ENCODE results near the gene ELP6. TPM values are rescaled to one million over a fixed set of nuclear protein-coding genes. Genes with fewer than 3 reads are reported as not detected.

The ELP6 gene
- total RNA-seq, 1 donor from 2014 or later, result 49.5 TPM

DNA sequence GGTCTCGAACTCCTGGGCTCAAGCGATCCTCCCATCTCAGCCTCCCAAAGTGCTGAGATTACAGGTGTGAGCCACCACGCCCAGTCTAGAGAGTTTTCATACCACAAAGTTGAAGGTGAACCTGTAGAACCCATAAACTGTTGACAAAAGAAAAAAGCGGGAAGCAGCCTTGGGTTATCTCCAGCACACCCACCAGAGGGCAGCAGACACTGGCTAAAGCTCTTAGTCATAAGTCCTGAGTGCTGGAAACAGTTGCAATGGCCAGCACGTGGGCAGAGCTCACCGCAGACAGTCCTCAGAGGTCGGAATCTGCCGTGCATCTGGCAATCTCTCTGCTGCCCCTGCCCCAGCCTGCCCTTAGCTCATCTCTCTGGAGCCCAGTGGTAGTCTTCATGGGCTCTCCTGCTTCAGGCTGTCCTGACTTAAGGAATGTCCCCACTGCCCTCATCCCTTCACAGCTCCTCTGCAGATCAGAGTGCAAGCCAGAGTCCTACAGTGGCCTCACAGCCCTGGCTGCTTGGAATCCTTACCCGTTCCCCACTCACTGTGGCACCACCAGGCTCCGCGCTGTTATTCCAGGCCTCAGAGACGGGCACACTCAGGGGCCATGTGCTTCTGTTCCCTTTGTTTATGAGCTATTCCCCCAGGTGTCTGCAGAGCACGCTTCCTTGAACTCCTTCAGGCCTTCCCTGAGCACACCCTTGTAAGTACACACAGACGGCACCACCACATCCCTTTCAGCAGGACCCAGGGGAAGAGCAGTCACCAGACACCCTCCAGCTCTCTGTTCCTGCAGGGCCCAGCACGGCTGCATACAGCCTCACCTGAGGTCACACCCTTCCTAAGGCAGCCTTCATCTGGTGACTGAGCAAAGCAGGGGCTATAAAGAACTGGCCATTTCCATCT, 8.8 kb upstream of the ELP6 start:
- TF ChIP-seq, protein P1, sequence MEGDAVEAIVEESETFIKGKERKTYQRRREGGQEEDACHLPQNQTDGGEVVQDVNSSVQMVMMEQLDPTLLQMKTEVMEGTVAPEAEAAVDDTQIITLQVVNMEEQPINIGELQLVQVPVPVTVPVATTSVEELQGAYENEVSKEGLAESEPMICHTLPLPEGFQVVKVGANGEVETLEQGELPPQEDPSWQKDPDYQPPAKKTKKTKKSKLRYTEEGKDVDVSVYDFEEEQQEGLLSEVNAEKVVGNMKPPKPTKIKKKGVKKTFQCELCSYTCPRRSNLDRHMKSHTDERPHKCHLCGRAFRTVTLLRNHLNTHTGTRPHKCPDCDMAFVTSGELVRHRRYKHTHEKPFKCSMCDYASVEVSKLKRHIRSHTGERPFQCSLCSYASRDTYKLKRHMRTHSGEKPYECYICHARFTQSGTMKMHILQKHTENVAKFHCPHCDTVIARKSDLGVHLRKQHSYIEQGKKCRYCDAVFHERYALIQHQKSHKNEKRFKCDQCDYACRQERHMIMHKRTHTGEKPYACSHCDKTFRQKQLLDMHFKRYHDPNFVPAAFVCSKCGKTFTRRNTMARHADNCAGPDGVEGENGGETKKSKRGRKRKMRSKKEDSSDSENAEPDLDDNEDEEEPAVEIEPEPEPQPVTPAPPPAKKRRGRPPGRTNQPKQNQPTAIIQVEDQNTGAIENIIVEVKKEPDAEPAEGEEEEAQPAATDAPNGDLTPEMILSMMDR (IDR thresholded peaks at IDR 0.05; ENCODE audit: unreplicated experiment), result peak; percentile 83
- H3K4me1 Mint-ChIP-seq (ENCODE audit: unreplicated experiment), result no peaks in the 10 kb centered on the region

DNA sequence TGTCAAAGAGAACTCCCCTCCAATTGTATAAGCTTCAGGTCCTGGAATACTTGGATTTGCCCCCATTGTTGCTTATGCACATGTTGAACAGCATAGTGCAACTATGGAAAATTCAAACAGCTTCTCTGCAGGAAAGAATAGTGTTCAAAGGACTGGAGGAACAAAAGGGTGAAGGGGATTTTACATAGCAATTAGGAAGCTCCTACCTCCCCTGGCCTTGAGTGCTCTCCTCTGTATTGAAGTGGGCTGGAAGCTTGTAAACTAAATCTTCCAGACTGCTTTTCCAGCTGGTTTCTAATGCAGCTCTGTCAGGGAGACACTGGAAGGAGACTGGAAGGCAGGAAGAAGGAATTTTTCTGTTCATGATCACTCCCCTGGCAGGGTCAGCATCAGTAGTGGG, 7.2 kb upstream of the ELP6 start:
- H3K27ac Mint-ChIP-seq (ENCODE audit: unreplicated experiment), result no peak overlapping the region
- H3K4me3 Mint-ChIP-seq (ENCODE audit: unreplicated experiment), result no peak overlapping the region
- DNase-seq (ENCODE audit: low spot score), result no peak
- no peaks in the 10 kb centered on the region for H3K9me3 Mint-ChIP-seq (ENCODE audit: unreplicated experiment)
- no peaks in the 10 kb centered on the region for H3K4me1 Mint-ChIP-seq (ENCODE audit: unreplicated experiment)
- H3K27me3 Mint-ChIP-seq (ENCODE audit: unreplicated experiment), result peaks cover 1% of the 10 kb centered on the region
- TF ChIP-seq, protein P1 (IDR thresholded peaks at IDR 0.05; ENCODE audit: unreplicated experiment), result no peak
- no peaks in the 10 kb centered on the region for H3K36me3 Mint-ChIP-seq (ENCODE audit: low read depth, unreplicated experiment)

More for the DNA sequence above, 8.8 kb upstream of the ELP6 start:
- H3K36me3 Mint-ChIP-seq (ENCODE audit: low read depth, unreplicated experiment), result no peaks in the 10 kb centered on the region
- DNase-seq (ENCODE audit: low spot score), result peak; percentile 75
- no peak overlapping the region for H3K27ac Mint-ChIP-seq (ENCODE audit: unreplicated experiment)
- H3K4me3 Mint-ChIP-seq (ENCODE audit: unreplicated experiment), result no peak overlapping the region
- H3K9me3 Mint-ChIP-seq (ENCODE audit: unreplicated experiment), result no peaks in the 10 kb centered on the region
- H3K27me3 Mint-ChIP-seq (ENCODE audit: unreplicated experiment), result no peaks in the 10 kb centered on the region

DNA sequence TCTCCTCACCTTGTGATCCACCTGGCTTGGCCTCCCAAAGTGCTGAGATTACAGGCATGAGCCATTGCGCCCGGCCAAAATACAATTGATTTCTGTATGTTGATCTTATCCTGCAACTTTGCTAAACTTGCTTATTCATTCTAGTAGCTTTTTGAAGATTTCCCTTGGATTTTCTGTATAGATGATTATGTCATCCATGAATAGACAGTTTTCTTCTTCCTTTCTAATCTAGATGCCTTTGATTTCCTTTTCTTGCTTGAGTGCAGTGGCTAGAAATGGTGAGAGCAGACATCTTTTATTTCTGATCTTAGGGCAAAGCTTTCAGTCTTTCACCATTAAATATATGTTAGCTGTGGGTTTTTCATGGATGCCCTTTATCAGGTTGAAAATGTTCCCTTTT, 4.4 kb upstream of the ELP6 start:
- Mint-ChIP-seq H3K9me3 (ENCODE audit: unreplicated experiment) (no peaks in the 10 kb centered on the region), H3K36me3 (ENCODE audit: low read depth, unreplicated experiment) (peaks cover 4% of the 10 kb centered on the region), H3K4me3 (ENCODE audit: unreplicated experiment) (no peak overlapping the region), H3K4me1 (ENCODE audit: unreplicated experiment) (peaks cover 2% of the 10 kb centered on the region), H3K27me3 (ENCODE audit: unreplicated experiment) (peaks cover 3% of the 10 kb centered on the region), H3K27ac (ENCODE audit: unreplicated experiment) (no peak overlapping the region)
- TF ChIP-seq, protein P1 (IDR thresholded peaks at IDR 0.05; ENCODE audit: unreplicated experiment), result no peak
- no peak for DNase-seq (ENCODE audit: low spot score)

DNA sequence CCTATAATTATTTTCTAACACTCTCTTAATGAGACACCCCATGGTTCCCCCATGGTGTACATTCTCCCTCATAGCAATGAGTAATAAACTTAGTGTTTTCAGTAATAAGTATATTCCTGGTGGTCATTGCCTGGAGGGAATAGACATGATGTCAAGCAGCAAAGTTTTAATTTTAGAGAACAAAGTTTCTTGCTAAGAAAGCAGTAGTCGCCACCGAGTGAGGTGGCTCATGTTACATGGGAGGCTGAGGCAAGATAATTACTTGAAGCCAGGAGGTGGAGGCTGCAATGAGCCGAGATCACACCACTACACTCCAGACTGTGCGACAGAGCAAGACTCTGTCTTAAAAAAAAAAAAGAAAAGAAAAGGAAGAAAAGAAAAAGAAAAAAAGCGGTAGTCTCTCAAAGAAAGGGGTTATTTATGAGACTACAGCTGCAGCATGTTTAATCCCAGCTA, 2.4 kb upstream of the ELP6 start:
- Mint-ChIP-seq H3K36me3 (ENCODE audit: low read depth, unreplicated experiment) (peaks cover 8% of the 10 kb centered on the region), H3K4me1 (ENCODE audit: unreplicated experiment) (peaks cover 8% of the 10 kb centered on the region), H3K27me3 (ENCODE audit: unreplicated experiment) (peaks cover 3% of the 10 kb centered on the region), H3K27ac (ENCODE audit: unreplicated experiment) (no peak overlapping the region), H3K4me3 (ENCODE audit: unreplicated experiment) (no peak overlapping the region), H3K9me3 (ENCODE audit: unreplicated experiment) (no peaks in the 10 kb centered on the region)
- TF ChIP-seq, protein P1 (IDR thresholded peaks at IDR 0.05; ENCODE audit: unreplicated experiment), result no peak
- DNase-seq (ENCODE audit: low spot score), result no peak

DNA sequence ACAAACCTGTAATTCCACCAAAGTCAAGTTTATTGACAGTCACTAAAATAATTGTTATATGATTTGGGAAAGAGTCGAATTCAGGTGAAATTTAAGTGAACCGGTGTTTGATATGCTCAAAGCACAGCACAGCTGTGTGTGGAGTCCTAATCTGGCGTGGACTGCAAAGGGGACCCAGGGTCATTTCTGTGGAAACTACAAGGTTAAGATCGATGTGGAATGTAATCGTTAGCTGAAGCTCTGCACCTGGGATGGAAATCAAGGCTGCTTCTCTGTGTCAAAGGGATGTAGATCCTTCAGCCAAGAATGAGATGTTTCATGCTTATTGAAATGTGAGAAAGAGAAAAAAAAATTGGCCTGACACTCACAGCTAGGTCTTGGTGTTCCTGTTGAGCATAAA, 1.6 kb upstream of the ELP6 start:
- H3K27me3 Mint-ChIP-seq (ENCODE audit: unreplicated experiment), result peaks cover 3% of the 10 kb centered on the region
- DNase-seq (ENCODE audit: low spot score), result no peak
- peaks cover 8% of the 10 kb centered on the region for H3K4me1 Mint-ChIP-seq (ENCODE audit: unreplicated experiment)
- no peak overlapping the region for H3K27ac Mint-ChIP-seq (ENCODE audit: unreplicated experiment)
- no peak overlapping the region for H3K4me3 Mint-ChIP-seq (ENCODE audit: unreplicated experiment)
- no peaks in the 10 kb centered on the region for H3K9me3 Mint-ChIP-seq (ENCODE audit: unreplicated experiment)
- TF ChIP-seq, protein P1 (IDR thresholded peaks at IDR 0.05; ENCODE audit: unreplicated experiment), result no peak
- peaks cover 11% of the 10 kb centered on the region for H3K36me3 Mint-ChIP-seq (ENCODE audit: low read depth, unreplicated experiment)
